Measurements from ENCODE around the gene PRPH.

DNA sequence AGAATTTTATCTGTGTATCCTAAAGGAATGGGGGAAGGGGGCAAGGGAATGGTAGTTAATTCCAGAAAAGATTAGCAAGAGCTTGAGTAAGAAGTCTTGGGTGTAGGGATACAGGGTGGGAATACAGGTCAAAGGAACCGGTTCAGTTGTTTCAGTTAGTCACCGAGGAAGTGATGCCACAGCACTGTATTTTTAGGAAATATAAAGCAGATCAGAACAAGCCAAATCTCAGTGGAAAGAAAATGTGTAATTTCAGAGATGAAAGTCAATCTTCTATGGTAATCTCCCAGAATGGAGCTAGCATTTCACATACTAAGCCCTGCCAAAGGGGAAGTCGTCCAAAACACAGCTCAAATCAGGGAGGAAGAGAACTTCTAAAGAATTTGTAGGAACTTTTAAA lies 34.8 kb upstream of the PRPH start:
- TF ChIP-seq, protein P1, sequence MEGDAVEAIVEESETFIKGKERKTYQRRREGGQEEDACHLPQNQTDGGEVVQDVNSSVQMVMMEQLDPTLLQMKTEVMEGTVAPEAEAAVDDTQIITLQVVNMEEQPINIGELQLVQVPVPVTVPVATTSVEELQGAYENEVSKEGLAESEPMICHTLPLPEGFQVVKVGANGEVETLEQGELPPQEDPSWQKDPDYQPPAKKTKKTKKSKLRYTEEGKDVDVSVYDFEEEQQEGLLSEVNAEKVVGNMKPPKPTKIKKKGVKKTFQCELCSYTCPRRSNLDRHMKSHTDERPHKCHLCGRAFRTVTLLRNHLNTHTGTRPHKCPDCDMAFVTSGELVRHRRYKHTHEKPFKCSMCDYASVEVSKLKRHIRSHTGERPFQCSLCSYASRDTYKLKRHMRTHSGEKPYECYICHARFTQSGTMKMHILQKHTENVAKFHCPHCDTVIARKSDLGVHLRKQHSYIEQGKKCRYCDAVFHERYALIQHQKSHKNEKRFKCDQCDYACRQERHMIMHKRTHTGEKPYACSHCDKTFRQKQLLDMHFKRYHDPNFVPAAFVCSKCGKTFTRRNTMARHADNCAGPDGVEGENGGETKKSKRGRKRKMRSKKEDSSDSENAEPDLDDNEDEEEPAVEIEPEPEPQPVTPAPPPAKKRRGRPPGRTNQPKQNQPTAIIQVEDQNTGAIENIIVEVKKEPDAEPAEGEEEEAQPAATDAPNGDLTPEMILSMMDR (IDR thresholded peaks at IDR 0.05; ENCODE audit: low read length), result no peak
- TF ChIP-seq EZH2 (optimal IDR thresholded peaks at IDR 0.05; ENCODE audit: low read depth, low read length) (no peak), EZH2phosphoT487 (IDR thresholded peaks at IDR 0.05; ENCODE audit: low read length) (no peak)

Measured in MM.1S (cell line).